ENCODE results near the gene RTL1.

- TF ChIP-seq POLR2A (IDR thresholded peaks at IDR 0.05; ENCODE audit: low read length): no peak
- TF ChIP-seq GATA1 (IDR thresholded peaks at IDR 0.05; ENCODE audit: low read depth, low read length): no peak
Measured at GRCh38 chr14:100834794-100835547, 68.6 kb downstream of the RTL1 start.

Data from erythroblast (primary cell).